ENCODE measurements around the gene SH3RF3. TPM values are rescaled to one million over a fixed set of nuclear protein-coding genes. Genes with fewer than 3 reads are reported as not detected.

Gene SH3RF3
- total RNA-seq, 1 experiment from 2014 or later = 21.7 TPM

DNA sequence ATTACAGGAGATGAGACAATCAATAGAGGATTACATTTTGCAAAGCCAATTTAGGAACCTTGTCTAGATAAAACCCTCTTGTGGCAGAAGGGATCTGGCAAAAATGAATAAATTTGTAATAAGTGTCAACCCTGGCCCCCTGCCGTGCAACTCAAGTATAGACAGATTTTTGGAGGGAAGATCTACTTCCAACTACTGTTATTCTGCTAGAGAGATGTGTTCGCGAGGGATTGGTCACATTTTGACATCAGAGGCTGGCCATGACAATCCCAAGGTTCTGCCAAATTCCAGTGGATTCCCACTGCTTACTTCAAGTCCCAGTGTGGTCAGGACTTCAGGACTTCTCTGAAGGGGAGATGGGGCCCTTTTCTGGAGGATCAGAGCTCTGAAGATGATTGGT lies 192.6 kb downstream of the SH3RF3 start:
- H3K27ac Mint-ChIP-seq (ENCODE audit: low read depth, unreplicated experiment) = peak overlapping the region; percentile 71
- peaks cover 13% of the 10 kb centered on the region for H3K36me3 Mint-ChIP-seq (ENCODE audit: insufficient read depth, unreplicated experiment)
- TF ChIP-seq, protein P1, sequence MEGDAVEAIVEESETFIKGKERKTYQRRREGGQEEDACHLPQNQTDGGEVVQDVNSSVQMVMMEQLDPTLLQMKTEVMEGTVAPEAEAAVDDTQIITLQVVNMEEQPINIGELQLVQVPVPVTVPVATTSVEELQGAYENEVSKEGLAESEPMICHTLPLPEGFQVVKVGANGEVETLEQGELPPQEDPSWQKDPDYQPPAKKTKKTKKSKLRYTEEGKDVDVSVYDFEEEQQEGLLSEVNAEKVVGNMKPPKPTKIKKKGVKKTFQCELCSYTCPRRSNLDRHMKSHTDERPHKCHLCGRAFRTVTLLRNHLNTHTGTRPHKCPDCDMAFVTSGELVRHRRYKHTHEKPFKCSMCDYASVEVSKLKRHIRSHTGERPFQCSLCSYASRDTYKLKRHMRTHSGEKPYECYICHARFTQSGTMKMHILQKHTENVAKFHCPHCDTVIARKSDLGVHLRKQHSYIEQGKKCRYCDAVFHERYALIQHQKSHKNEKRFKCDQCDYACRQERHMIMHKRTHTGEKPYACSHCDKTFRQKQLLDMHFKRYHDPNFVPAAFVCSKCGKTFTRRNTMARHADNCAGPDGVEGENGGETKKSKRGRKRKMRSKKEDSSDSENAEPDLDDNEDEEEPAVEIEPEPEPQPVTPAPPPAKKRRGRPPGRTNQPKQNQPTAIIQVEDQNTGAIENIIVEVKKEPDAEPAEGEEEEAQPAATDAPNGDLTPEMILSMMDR (IDR thresholded peaks at IDR 0.05; ENCODE audit: unreplicated experiment) = no peak
- H3K9me3 Mint-ChIP-seq (ENCODE audit: unreplicated experiment) = no peaks in the 10 kb centered on the region
- BruUV-seq (replicated peaks) = no TSS peak
- intact Hi-C loops (cut with micrococcal nuclease) = loop anchor here (5.0 kb wide), 2 partner anchors 79 to 194 kb away; partner anchors contain the start of gene SH3RF3
- peak; percentile 64 for DNase-seq (ENCODE audit: unreplicated experiment)
- peaks cover 53% of the 10 kb centered on the region for H3K4me1 Mint-ChIP-seq (ENCODE audit: insufficient read depth, unreplicated experiment)
- H3K27me3 Mint-ChIP-seq (ENCODE audit: insufficient read depth, unreplicated experiment) = no peaks in the 10 kb centered on the region
- ChIA-PET POLR2A (interaction anchor here (0.9 to 2.9 kb wide), 4 partner anchors 11 to 108 kb away, joined by 4 to 12 read pairs (median 8); no protein-coding TSS in a partner anchor), CTCF (interaction anchor here (0.7 kb wide), 2 partner anchors 81 to 146 kb away, joined by 3 read pairs; no protein-coding TSS in a partner anchor)
- peak overlapping the region; percentile 63 for H3K4me3 Mint-ChIP-seq (ENCODE audit: unreplicated experiment)

DNA sequence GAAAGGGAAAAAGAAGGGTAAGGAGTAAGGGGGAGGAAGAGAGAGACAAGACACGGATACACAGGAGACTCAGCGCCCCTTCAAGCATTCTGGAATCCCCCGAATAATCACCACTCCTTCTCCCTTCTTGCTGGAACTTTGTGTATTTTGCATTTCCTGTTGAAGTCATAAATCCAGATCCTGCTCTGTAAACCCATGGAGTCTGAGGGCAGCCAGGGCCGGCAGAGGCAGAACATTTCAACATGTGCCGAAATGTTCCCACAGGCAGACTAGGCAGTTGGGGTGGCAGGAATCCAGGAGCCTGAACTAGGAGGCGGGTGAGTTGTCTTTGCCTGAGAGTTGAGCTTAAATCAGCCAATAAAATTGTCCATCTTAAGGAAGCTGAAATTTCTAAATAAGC lies 193.1 kb downstream of the SH3RF3 start:
- Mint-ChIP-seq H3K4me1 (ENCODE audit: insufficient read depth, unreplicated experiment) (peaks cover 51% of the 10 kb centered on the region), H3K36me3 (ENCODE audit: insufficient read depth, unreplicated experiment) (peaks cover 13% of the 10 kb centered on the region), H3K27me3 (ENCODE audit: insufficient read depth, unreplicated experiment) (no peaks in the 10 kb centered on the region), H3K4me3 (ENCODE audit: unreplicated experiment) (peak overlapping the region; percentile 63), H3K27ac (ENCODE audit: low read depth, unreplicated experiment) (peak overlapping the region; percentile 71), H3K9me3 (ENCODE audit: unreplicated experiment) (no peaks in the 10 kb centered on the region)
- no TSS peak for BruUV-seq (replicated peaks)
- TF ChIP-seq, protein P1 (IDR thresholded peaks at IDR 0.05; ENCODE audit: unreplicated experiment) = no peak
- peak; percentile 97 for DNase-seq (ENCODE audit: unreplicated experiment)
- intact Hi-C loops (cut with micrococcal nuclease) = loop anchor here (5.0 kb wide), 2 partner anchors 80 to 195 kb away; partner anchors contain the start of gene SH3RF3
- ChIA-PET CTCF (interaction anchor here (0.6 to 1.4 kb wide), 6 partner anchors 11 to 195 kb away, joined by 3 to 7 read pairs (median 4); no protein-coding TSS in a partner anchor), POLR2A (interaction anchor here (0.9 to 2.9 kb wide), 7 partner anchors 10 to 108 kb away, joined by 4 to 12 read pairs (median 7); no protein-coding TSS in a partner anchor)

DNA sequence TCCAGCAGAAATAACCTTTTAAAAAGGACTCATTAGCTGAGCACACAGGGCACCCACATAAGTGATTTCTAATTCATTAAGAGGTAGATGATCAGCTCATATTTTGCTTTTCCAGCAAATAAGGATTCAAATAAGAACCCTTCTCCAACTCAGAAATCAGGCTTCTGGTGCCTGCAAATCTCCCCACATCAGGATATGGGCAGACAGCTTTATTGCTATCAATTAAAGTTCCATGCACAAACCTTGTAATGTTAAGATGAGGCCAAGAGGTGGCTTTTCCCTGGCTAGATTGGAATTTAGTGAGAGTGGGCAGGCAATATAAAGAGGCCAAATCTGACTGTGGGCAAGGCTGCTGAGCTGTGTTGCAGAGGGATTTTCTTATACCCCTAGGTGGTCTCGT lies 193.6 kb downstream of the SH3RF3 start:
- TF ChIP-seq, protein P1 (IDR thresholded peaks at IDR 0.05; ENCODE audit: unreplicated experiment) = no peak
- no TSS peak for BruUV-seq (replicated peaks)
- ChIA-PET CTCF (interaction anchor here (0.6 to 1.4 kb wide), 7 partner anchors 10 to 257 kb away, joined by 3 to 7 read pairs (median 4); partner anchors contain the start of gene SH3RF3), POLR2A (interaction anchor here (0.6 to 2.9 kb wide), 8 partner anchors 10 to 109 kb away, joined by 3 to 12 read pairs (median 6); no protein-coding TSS in a partner anchor)
- no peaks in the 10 kb centered on the region for H3K27me3 Mint-ChIP-seq (ENCODE audit: insufficient read depth, unreplicated experiment)
- DNase-seq (ENCODE audit: unreplicated experiment) = no peak
- H3K4me3 Mint-ChIP-seq (ENCODE audit: unreplicated experiment) = no peak overlapping the region
- intact Hi-C loops (cut with micrococcal nuclease) = loop anchor here (5.0 kb wide), 2 partner anchors 80 to 195 kb away; partner anchors contain the start of gene SH3RF3
- H3K4me1 Mint-ChIP-seq (ENCODE audit: insufficient read depth, unreplicated experiment) = peaks cover 51% of the 10 kb centered on the region
- H3K36me3 Mint-ChIP-seq (ENCODE audit: insufficient read depth, unreplicated experiment) = peaks cover 9% of the 10 kb centered on the region
- H3K9me3 Mint-ChIP-seq (ENCODE audit: unreplicated experiment) = no peaks in the 10 kb centered on the region
- no peak overlapping the region for H3K27ac Mint-ChIP-seq (ENCODE audit: low read depth, unreplicated experiment)

DNA sequence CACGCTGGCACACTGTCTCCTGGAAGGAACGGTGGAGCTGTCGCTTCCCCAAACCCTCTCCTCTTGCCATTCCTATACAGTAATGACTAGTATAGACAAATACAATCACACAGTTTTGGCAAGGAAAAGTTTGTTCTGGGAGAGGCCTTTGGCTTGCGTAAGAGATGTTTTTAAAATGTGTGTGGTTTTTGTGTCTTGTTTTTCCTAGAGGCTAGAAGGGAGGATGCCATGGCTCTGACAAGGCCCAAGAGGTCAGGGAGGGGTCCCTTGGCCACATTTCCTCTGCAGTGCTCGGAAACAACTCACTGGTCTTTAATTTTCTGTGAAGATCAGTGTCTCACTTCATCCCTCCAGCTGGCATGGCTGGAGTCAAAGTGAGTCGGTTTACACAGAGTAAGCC lies 195.9 kb downstream of the SH3RF3 start:
- intact Hi-C loops (cut with micrococcal nuclease) = loop anchor here (5.0 kb wide), 2 partner anchors 83 to 198 kb away; partner anchors contain the start of gene SH3RF3
- BruUV-seq (replicated peaks) = no TSS peak
- Mint-ChIP-seq H3K4me3 (ENCODE audit: unreplicated experiment) (peak overlapping the region; percentile 40), H3K27me3 (ENCODE audit: insufficient read depth, unreplicated experiment) (no peaks in the 10 kb centered on the region), H3K4me1 (ENCODE audit: insufficient read depth, unreplicated experiment) (peaks cover 61% of the 10 kb centered on the region), H3K9me3 (ENCODE audit: unreplicated experiment) (peaks cover 14% of the 10 kb centered on the region), H3K36me3 (ENCODE audit: insufficient read depth, unreplicated experiment) (peaks cover 15% of the 10 kb centered on the region), H3K27ac (ENCODE audit: low read depth, unreplicated experiment) (peak overlapping the region; percentile 85)
- POLR2A ChIA-PET = interaction anchor here (0.6 to 2.6 kb wide), 5 partner anchors 82 to 402 kb away, joined by 3 to 7 read pairs (median 4); no protein-coding TSS in a partner anchor
- CTCF ChIA-PET = no interaction called here
- TF ChIP-seq, protein P1 (IDR thresholded peaks at IDR 0.05; ENCODE audit: unreplicated experiment) = no peak
- DNase-seq (ENCODE audit: unreplicated experiment) = peak; percentile 98
